IMR-90 (cell line): ENCODE results near the gene ZBTB8OS. TPM values are rescaled to one million over a fixed set of nuclear protein-coding genes. Genes with fewer than 3 reads are reported as not detected.

Source experiments
- ATAC-seq: fragments of 200-7000 bp; cut with Tn5 transposase; 2 replicates; pipeline ENCODE4 v1.9.1; 2020; ENCODE audit warnings: low read depth, mild to moderate bottlenecking, moderate library complexity
- BruUV-seq: library from RNA; stranded (reverse); fragments of 400-500 nt; replicated peaks from 2 replicates; lab custom pipeline; 2021; lab: Mats Ljungman, UMichigan
- CTCF ChIA-PET: fragments of 300-600 bp; formaldehyde crosslinking; extraction: SDS; loops from one replicate; lab custom pipeline; 2021; ENCODE audit warnings: antibody characterized with exemption; lab: Yijun Ruan, JAX
- POLR2A ChIA-PET: fragments of 300-600 bp; sonication (Branson Sonifier 250); formaldehyde crosslinking; loops from one replicate; lab custom pipeline; 2022; ENCODE audit warnings: antibody characterized with exemption; ENCODE audit not compliant: unreplicated experiment; lab: Charles Lee
- DNase-seq: peaks from one replicate; pipeline ENCODE4 v3.0.0; 2013
- H2AFZ ChIP-seq: replicated peaks from 2 replicates; pipeline ENCODE3; 2013; ENCODE audit warnings: low read length, mild to moderate bottlenecking; ENCODE audit not compliant: poor library complexity
- H2AK5ac ChIP-seq: 2 replicates; pipeline ENCODE4 v1.6.1; 2013; ENCODE audit warnings: low read depth, low read length, inconsistent platforms
- H2AK9ac ChIP-seq: replicated peaks from 2 replicates; pipeline ENCODE3; 2013; ENCODE audit warnings: mild to moderate bottlenecking, low read depth, low read length, moderate library complexity; ENCODE audit not compliant: poor library complexity
- H2BK120ac ChIP-seq: 2 replicates; pipeline ENCODE4 v1.6.1; 2013; ENCODE audit warnings: low read depth, low read length, inconsistent platforms
- H2BK15ac ChIP-seq: 3 replicates; pipeline ENCODE4 v1.6.1; 2013; ENCODE audit warnings: low read depth, low read length, inconsistent platforms
- H2BK20ac ChIP-seq: 2 replicates; pipeline ENCODE4 v1.6.1; 2013; ENCODE audit warnings: low read depth, mild to moderate bottlenecking, inconsistent platforms, low read length, moderate library complexity
- H2BK5ac ChIP-seq: 2 replicates; pipeline ENCODE4 v1.6.1; 2013; ENCODE audit warnings: mild to moderate bottlenecking, low read depth, low read length, inconsistent platforms; ENCODE audit not compliant: poor library complexity, severe bottlenecking
- H3K14ac ChIP-seq: replicated peaks from 2 replicates; pipeline ENCODE4 v1.6.1; 2013; ENCODE audit warnings: low read depth, low read length, inconsistent platforms
- H3K18ac ChIP-seq: 2 replicates; pipeline ENCODE4 v1.6.1; 2013; ENCODE audit warnings: low read depth, low read length, control low read depth
- H3K23ac ChIP-seq: 2 replicates; pipeline ENCODE4 v1.6.1; 2013; ENCODE audit warnings: low read depth, low read length, inconsistent platforms
- H3K27ac ChIP-seq: 2 replicates; pipeline ENCODE4 v1.5.1; 2013; ENCODE audit warnings: mild to moderate bottlenecking, control low read depth, low read length; ENCODE audit not compliant: insufficient read depth
- H3K27me3 ChIP-seq: 2 replicates; pipeline ENCODE4 v1.6.1; 2013; ENCODE audit warnings: low read length; ENCODE audit not compliant: control insufficient read depth, insufficient read depth
- H3K36me3 ChIP-seq: 2 replicates; pipeline ENCODE4 v1.6.1; 2013; ENCODE audit warnings: low read length, mixed read lengths; ENCODE audit not compliant: control insufficient read depth, insufficient read depth
- H3K4ac ChIP-seq: 2 replicates; pipeline ENCODE4 v1.6.1; 2013; ENCODE audit warnings: low read depth, low read length, inconsistent platforms
- H3K4me1 ChIP-seq: 2 replicates; pipeline ENCODE4 v1.6.1; 2013; ENCODE audit warnings: low read length, mixed read lengths; ENCODE audit not compliant: control insufficient read depth, insufficient read depth
- H3K4me2 ChIP-seq: 2 replicates; pipeline ENCODE4 v1.6.1; 2013; ENCODE audit warnings: low read depth, mild to moderate bottlenecking, control low read depth, low read length, moderate library complexity
- H3K4me3 ChIP-seq: 2 replicates; pipeline ENCODE4 v1.5.1; 2013; ENCODE audit warnings: low read depth, mild to moderate bottlenecking, control low read depth, low read length, moderate library complexity; ENCODE audit not compliant: insufficient read depth
- H3K56ac ChIP-seq: 2 replicates; pipeline ENCODE4 v1.6.1; 2013; ENCODE audit warnings: low read length, inconsistent platforms; ENCODE audit not compliant: insufficient read depth; ENCODE audit errors: extremely low read depth
- H3K79me1 ChIP-seq, 2 experiments: 2 replicates each; pipeline ENCODE4 v1.6.1; 2013; ENCODE audit warnings: low read length in 2 of 2, inconsistent platforms in 1 of 2, low read depth in 1 of 2
- H3K9ac ChIP-seq: 2 replicates; pipeline ENCODE4 v1.6.1; 2013; ENCODE audit warnings: low read depth, low read length, control low read depth
- H3K9me1 ChIP-seq: 2 replicates; pipeline ENCODE4 v1.6.1; 2013; ENCODE audit warnings: low read length, inconsistent platforms; ENCODE audit not compliant: insufficient read depth
- H3K9me3 ChIP-seq: 2 replicates; pipeline ENCODE4 v1.6.1; 2013; ENCODE audit warnings: low read length; ENCODE audit not compliant: control insufficient read depth, insufficient read depth
- H4K20me1 ChIP-seq: 2 replicates; pipeline ENCODE4 v1.6.1; 2013; ENCODE audit warnings: low read length, inconsistent platforms; ENCODE audit not compliant: insufficient read depth
- H4K5ac ChIP-seq: 2 replicates; pipeline ENCODE4 v1.6.1; 2013; ENCODE audit warnings: mild to moderate bottlenecking, low read depth, low read length, control low read depth
- H4K8ac ChIP-seq, 2 experiments: 2 replicates each; pipeline ENCODE4 v1.6.1; 2013; ENCODE audit warnings: low read depth in 2 of 2, low read length in 2 of 2, control low read depth in 1 of 2, inconsistent platforms in 1 of 2
- H4K91ac ChIP-seq: 2 replicates; pipeline ENCODE4 v1.6.1; 2013; ENCODE audit warnings: low read depth, low read length, inconsistent platforms; ENCODE audit not compliant: insufficient read depth
- BHLHE40 ChIP-seq: fragments of 150-350 bp; IDR thresholded peaks from 2 replicates; pipeline ENCODE4 v1.6.1; 2016; ENCODE audit warnings: mild to moderate bottlenecking, low read depth, low read length
- CEBPB ChIP-seq: IDR thresholded peaks from 2 replicates; pipeline ENCODE4 v1.6.1; 2012; ENCODE audit warnings: low read depth, low read length, improper control_type of control experiment
- CHD1 ChIP-seq: IDR thresholded peaks from 2 replicates; pipeline ENCODE4 v1.6.1; 2012; ENCODE audit warnings: low read depth, low read length, improper control_type of control experiment
- FOS ChIP-seq: fragments of 150-350 bp; IDR thresholded peaks from 2 replicates; pipeline ENCODE4 v1.6.1; 2016; ENCODE audit warnings: low read depth, low read length
- MAFK ChIP-seq: IDR thresholded peaks from 2 replicates; pipeline ENCODE4 v1.6.1; 2012; ENCODE audit warnings: low read depth, low read length, improper control_type of control experiment
- MAZ ChIP-seq: IDR thresholded peaks from 2 replicates; pipeline ENCODE4 v1.6.1; 2012; ENCODE audit warnings: low read depth, mild to moderate bottlenecking, low read length, improper control_type of control experiment, moderate library complexity, borderline replicate concordance
- MXI1 ChIP-seq: IDR thresholded peaks from 2 replicates; pipeline ENCODE4 v1.6.1; 2012; ENCODE audit warnings: low read depth, mild to moderate bottlenecking, low read length, moderate library complexity, borderline replicate concordance
- NFE2L2 ChIP-seq: fragments of 150-350 bp; IDR thresholded peaks from 2 replicates; pipeline ENCODE4 v1.6.1; 2016; ENCODE audit warnings: low read depth, mild to moderate bottlenecking, low read length
- POLR2A ChIP-seq: IDR thresholded peaks from 2 replicates; pipeline ENCODE4 v1.6.1; 2012; ENCODE audit warnings: mild to moderate bottlenecking, low read depth, low read length
- RAD21 ChIP-seq: IDR thresholded peaks from 2 replicates; pipeline ENCODE4 v1.6.1; 2012; ENCODE audit warnings: low read length, improper control_type of control experiment
- RCOR1 ChIP-seq: IDR thresholded peaks from 2 replicates; pipeline ENCODE4 v1.6.1; 2012; ENCODE audit warnings: mild to moderate bottlenecking, low read length, improper control_type of control experiment; ENCODE audit not compliant: insufficient replicate concordance
- RFX5 ChIP-seq: IDR thresholded peaks from 2 replicates; pipeline ENCODE4 v1.8.0; 2012; ENCODE audit warnings: low read depth, mild to moderate bottlenecking, low read length, moderate library complexity
- SMC3 ChIP-seq: fragments of 150-350 bp; IDR thresholded peaks from 2 replicates; pipeline ENCODE4 v1.6.1; 2016; ENCODE audit warnings: low read depth, mild to moderate bottlenecking, antibody characterized with exemption, low read length, moderate library complexity
- USF2 ChIP-seq: fragments of 150-350 bp; IDR thresholded peaks from 2 replicates; pipeline ENCODE4 v1.6.1; 2017; ENCODE audit warnings: mild to moderate bottlenecking, antibody characterized with exemption, low read length, low read depth
- WGBS, 2 experiments: methylation state at CpG; one replicate each; pipeline versions ENCODE4 v1.1.5 to v1.1.7; 2013; ENCODE audit warnings: missing lambda C conversion rate in 2 of 2; ENCODE audit not compliant: insufficient read length in 1 of 2; ENCODE audit errors: extremely low coverage in 2 of 2; 5-methylcytosine and 5-hydroxymethylcytosine counted together
- dilution Hi-C: fragments of 300-500 bp; cut with HindIII; formaldehyde crosslinking; loops from one replicate; pipeline ENCODE4 v1.14.3; 2018; ENCODE audit warnings: low sequenced_read_pairs; ENCODE audit not compliant: unreplicated experiment
- in situ Hi-C: fragments of 300-500 bp; cut with MboI; formaldehyde crosslinking; loops from 3 replicates; pipeline ENCODE4 v1.14.3; 2019; ENCODE audit warnings: low sequenced_read_pairs, inconsistent platforms, mixed read lengths
- intact Hi-C: fragments of 100-400 bp; cut with micrococcal nuclease; formaldehyde crosslinking; loops from 2 replicates; pipeline ENCODE4 v1.10.0; 2022
- polyA plus RNA-seq, 3 experiments: library from polyadenylated mRNA; depleted of rRNA; stranded (reverse); fragments of >200 nt; gene quantifications; 2 replicates each; pipeline ENCODE4 v1.2.3, GENCODE V29; 2012; ENCODE audit warnings: low replicate concordance in 1 of 3
- total RNA-seq: library from RNA; depleted of rRNA; stranded (reverse); fragments of >200 nt; gene quantifications from 2 replicates; pipeline ENCODE4 v1.2.3, GENCODE V29; 2012
- TF ChIP-seq, protein P1 (sequence below): fragments of 150-350 bp; IDR thresholded peaks from 2 replicates; pipeline ENCODE4 v1.6.1; 2016; ENCODE audit warnings: low read depth, mild to moderate bottlenecking, low read length, moderate library complexity, borderline replicate concordance
- TF ChIP-seq, protein P2 (sequence below): conservative IDR thresholded peaks from 2 replicates; pipeline ENCODE4 v1.5.1; 2012; ENCODE audit warnings: mild to moderate bottlenecking, low read depth, low read length, improper control_type of control experiment

ZBTB8OS gene
- total and polyA plus RNA-seq, 2 of the 4 experiments (the other 2 are of a cell fraction): 31.0 to 43.5 TPM

DNA sequence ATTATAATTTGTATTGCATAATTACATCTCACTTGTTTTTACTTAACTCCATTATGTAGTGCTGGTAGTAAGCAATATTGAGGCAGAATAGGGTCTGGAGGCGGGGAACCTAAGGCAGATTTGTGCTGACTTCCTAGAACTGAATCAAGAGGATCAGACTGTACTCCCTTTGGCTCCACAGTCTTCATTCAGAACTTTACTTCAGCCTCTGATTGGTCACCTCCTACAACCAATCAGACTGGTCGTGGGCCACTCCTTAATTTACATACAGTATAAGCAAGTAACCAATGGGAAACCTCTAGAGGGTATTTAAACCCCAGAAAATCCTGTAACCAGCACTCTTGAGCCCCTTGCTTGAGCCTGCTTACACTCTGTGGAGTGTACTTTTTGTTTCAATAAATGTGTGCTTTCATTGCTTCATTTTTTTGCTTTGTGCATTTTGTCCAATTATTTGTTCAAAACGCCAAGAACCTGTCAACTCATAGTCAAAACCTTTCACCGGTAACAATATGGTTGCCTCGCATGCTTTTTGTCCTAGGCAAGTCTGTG is 31.6 kb downstream of the ZBTB8OS start:
- in situ Hi-C loops: no loop called here
- Histone ChIP-seq H3K23ac (no peak overlapping the region), H2BK20ac (no peak overlapping the region), H3K36me3 (peaks cover 4% of the 10 kb centered on the region), H4K8ac (no peak overlapping the region), H3K27ac (no peak overlapping the region), H3K9me3 (no peaks in the 10 kb centered on the region), H4K20me1 (no peaks in the 10 kb centered on the region; the same call in 1 of the 2 replicates), H2BK15ac (no peak overlapping the region), H4K5ac (no peak overlapping the region), H4K91ac (no peak overlapping the region), H3K4me3 (no peak overlapping the region), H3K9ac (no peak overlapping the region), H2AFZ (no peak overlapping the region), H3K56ac (no peak overlapping the region), H3K4me1 (no peaks in the 10 kb centered on the region), H3K4ac (no peak overlapping the region), H3K9me1 (0 out of 2 replicates have a peak, but pooled peaks cover 2% of the 10 kb centered on the region), H2AK5ac (no peak overlapping the region), H3K27me3 (no peaks in the 10 kb centered on the region), H3K18ac (no peak overlapping the region), H2AK9ac (no peak overlapping the region), H3K4me2 (no peak overlapping the region), H2BK120ac (no peak overlapping the region), H2BK5ac (no peak overlapping the region), H3K14ac (no peak overlapping the region), H3K79me1 (no peaks in the 10 kb centered on the region; a peak in 1 of 4 replicates)
- ChIA-PET CTCF (no interaction called here), POLR2A (no interaction called here)
- ATAC-seq (no peak), DNase-seq (no peak)
- TF ChIP-seq, protein P1, sequence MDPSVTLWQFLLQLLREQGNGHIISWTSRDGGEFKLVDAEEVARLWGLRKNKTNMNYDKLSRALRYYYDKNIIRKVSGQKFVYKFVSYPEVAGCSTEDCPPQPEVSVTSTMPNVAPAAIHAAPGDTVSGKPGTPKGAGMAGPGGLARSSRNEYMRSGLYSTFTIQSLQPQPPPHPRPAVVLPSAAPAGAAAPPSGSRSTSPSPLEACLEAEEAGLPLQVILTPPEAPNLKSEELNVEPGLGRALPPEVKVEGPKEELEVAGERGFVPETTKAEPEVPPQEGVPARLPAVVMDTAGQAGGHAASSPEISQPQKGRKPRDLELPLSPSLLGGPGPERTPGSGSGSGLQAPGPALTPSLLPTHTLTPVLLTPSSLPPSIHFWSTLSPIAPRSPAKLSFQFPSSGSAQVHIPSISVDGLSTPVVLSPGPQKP: no peak
- TF ChIP-seq MAZ (no peak), BHLHE40 (no peak), USF2 (no peak), CEBPB (no peak), MXI1 (no peak), NFE2L2 (no peak), POLR2A (no peak), RAD21 (no peak), CHD1 (no peak), SMC3 (no peak), MAFK (no peak), RCOR1 (no peak), FOS (no peak), RFX5 (no peak)
- TF ChIP-seq, protein P2, sequence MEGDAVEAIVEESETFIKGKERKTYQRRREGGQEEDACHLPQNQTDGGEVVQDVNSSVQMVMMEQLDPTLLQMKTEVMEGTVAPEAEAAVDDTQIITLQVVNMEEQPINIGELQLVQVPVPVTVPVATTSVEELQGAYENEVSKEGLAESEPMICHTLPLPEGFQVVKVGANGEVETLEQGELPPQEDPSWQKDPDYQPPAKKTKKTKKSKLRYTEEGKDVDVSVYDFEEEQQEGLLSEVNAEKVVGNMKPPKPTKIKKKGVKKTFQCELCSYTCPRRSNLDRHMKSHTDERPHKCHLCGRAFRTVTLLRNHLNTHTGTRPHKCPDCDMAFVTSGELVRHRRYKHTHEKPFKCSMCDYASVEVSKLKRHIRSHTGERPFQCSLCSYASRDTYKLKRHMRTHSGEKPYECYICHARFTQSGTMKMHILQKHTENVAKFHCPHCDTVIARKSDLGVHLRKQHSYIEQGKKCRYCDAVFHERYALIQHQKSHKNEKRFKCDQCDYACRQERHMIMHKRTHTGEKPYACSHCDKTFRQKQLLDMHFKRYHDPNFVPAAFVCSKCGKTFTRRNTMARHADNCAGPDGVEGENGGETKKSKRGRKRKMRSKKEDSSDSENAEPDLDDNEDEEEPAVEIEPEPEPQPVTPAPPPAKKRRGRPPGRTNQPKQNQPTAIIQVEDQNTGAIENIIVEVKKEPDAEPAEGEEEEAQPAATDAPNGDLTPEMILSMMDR: no peak
- BruUV-seq: no TSS peak
- dilution Hi-C loops: no loop called here
- whole genome bisulfite sequencing, 2 experiments: 80% methylated on average over 1 of the region's 5 CpGs; no CpG with 5 or more reads in 1 of the 2 experiments
- intact Hi-C loops: no loop called here
